HG03342 (cell line): ENCODE data around the gene ADGRD1.

ENCODE experiments used
- ATAC-seq: cut with Tn5 transposase; IDR thresholded peaks from one replicate; pipeline ENCODE4 v1.9.1; 2021; ENCODE audit warnings: mild to moderate bottlenecking, moderate library complexity; ENCODE audit not compliant: unreplicated experiment

ADGRD1 gene

GRCh38 chr12:131003716-131004045 is 50.0 kb downstream of the ADGRD1 start:
- no peak for ATAC-seq

GRCh38 chr12:131004166-131004565 is 50.5 kb downstream of the ADGRD1 start:
- no peak for ATAC-seq

GRCh38 chr12:131005161-131006035 is 51.7 kb downstream of the ADGRD1 start:
- ATAC-seq: no peak

DNA sequence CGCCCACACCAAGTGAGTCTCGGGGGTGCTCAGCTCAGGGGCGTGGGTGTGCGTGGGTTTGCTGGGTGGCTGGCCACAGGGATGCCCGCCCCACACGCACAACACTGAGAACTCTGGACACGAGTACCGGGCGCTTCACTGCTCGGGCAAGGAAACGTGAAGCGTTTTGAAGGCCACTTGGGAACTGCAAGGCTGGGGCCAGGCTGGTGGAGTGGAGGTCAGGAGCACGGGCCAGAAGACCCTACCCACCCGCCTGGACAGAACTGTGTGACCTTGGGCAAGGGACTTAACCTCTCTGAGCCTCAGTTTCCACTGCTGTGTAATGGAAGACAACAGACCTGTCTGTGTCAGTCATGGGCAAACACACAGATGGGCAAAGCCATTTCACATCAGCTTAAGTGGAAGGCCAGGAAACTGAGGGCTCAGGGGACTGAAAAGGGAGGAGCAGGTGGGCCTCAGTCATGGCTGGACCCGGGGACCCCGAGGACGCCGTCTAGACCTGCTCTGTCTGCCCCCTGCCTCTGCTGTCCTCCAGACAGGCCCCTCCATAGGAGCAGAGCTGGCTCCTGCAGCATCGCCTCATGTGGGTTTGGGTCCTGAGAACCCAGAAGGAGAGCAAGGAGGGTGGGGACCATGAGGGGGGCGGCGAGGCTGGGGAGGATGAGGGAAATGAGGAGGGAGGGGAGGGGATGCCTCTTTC is 52.5 kb downstream of the ADGRD1 start:
- ATAC-seq: no peak

- ATAC-seq: no peak
Observed at GRCh38 chr12:131007031-131007739, 53.5 kb downstream of the ADGRD1 start.

GRCh38 chr12:131007740-131008117 is 54.0 kb downstream of the ADGRD1 start:
- ATAC-seq: no peak

DNA sequence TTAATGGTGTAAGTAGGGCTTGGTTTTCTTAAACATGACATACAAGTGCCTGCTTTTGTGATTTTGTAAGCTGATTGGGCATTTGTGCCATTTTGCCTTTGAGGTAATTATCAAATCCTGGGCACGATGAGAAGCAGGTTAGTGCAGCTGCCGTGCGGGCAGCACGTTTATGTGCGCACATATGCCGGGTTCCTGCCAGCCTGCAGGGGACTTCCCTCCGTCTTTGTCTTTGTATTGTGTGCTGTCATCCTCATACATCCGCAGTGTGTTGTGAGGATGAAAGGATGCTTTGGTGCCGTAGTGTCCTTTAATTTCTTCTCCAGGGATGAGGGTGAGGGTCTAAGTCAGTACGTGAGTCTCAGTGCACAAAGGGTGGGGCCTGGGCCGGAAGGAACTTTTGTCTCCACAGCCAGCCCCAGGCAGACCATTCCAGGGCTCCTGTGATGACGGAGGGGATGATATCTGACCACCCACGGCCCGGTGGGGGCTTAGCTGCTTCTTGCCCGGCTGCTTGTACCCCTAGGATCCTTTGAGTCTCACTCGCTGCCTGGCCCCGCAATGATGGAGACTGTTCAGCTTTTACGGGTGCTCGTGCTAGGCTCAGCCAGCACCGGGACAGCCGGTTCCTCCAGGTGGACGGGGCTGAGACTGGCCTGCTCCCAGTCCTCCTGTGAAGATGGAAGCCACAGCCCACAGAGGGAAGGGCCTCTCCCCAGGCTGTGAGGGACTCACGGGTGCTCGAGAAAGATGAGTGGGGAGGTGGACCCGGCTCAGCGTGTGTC is 54.6 kb downstream of the ADGRD1 start:
- ATAC-seq: no peak

GRCh38 chr12:131008913-131009270 is 55.2 kb downstream of the ADGRD1 start:
- no peak for ATAC-seq

DNA sequence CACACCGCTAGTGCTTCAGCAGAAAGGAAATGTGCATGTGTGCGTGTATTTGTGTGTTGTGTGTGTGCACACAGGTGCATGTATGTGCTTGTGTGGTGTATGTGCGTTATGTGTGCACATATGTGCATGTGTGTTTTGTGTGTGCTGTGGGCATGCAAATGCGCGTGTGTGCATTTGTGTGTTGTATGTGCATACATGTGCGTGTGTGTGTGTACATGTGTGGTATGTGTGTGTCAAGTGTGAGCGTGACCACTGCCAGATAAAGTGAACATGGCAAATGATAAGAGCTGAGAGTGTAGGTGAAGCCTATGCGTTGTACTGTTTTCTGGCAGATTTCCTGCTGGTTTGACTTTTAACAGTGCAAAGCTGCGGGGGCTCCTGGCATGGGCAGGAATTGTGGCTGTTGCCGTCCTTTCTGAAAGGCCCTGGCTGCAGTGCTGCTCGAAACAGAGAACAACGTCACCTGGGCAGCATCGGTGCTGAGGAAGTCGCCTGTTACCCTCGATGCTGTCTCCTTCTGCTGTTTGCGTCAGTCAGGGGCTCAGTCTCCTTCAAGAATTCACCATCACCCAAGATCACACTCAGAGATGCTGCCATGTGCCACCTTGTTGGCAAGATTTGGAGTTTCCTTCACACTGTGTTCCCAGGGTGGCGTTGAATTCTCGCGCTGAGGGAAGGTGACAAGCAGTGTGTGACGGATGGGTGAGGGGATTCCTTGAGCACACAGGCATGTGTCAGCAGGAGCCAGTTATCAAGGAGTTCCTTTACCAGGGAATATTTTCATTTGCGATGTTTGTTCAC is 56.1 kb downstream of the ADGRD1 start:
- ATAC-seq: no peak

- ATAC-seq: no peak
Observed at GRCh38 chr12:131010396-131011131, 56.9 kb downstream of the ADGRD1 start.

- no peak for ATAC-seq
Observed at GRCh38 chr12:131011165-131012079, 57.7 kb downstream of the ADGRD1 start.

DNA sequence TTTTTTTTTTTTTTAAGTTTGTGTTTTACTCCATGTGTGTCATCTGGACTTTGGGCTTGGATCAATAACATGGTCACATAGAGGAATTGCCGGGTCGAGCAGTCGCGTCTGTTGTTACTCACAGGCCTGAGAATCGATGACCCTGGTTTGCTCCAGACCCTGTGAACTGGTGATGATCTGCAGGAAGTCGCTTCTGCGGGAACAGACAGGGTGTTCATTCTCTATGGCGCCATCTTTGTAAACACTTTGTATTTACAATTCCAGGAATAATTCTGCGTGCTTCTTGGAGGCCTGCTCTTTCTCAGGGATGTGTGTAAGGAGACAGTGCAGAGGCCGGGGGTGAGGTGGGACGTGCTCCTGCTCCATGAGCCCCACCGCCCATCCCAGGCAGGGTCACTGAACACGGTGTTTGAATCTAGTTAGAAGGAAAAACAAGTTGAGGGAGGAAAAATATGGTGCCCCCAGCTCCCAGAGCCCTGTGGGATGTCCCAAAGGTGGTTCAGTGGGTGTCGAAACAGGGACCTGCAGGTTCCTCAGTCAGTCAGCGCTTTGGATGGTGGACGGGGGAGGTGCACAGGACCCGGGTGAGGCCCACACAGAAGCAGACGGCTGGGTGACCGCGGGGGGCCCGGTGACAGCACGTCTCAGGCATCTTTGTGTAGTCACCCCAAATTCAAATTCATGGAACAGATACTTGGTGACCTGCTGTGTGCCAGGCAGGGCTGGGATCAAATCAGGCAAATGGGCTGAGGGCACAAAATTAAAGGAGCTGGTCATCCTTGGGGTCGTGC is 58.8 kb downstream of the ADGRD1 start:
- ATAC-seq: no peak

DNA sequence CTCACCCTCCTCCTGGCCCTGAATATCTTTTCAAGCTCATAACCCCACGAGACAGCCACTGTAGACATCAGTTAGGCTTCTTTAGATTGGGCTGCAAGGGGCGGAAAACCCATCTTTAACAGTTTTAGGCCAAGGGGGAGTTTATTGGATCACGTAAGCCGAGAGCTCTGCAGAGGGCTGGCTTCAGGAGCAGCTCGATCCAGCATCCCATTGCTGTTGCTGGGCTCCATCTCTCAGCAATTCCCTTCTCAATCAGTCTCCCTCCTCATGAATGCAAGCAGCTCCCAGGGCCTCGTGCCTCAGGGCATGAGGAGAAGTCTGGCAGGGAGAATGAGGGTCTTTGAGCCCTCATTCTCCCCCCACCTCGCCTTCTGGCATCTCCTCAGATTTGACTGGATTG is 59.4 kb downstream of the ADGRD1 start:
- no peak for ATAC-seq

DNA sequence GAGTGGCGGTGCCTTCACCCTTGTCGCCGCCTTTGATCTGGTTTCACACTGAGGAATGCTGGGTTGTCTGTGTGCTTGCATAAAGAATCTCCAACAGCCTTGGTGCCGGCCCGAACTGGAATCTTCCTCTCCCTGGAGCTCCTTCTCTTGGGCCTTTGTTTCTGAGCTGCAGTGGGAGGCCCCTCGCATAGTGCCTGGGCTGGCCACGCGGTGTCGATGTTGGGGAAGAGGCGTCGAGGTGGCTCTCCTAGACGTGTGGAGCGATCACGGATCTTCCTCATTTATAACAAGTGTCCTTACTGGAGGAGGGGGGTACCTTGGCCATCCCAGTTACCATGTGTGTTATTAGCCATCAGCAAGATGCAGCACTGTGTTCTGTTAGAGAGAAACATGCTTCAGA is 60.6 kb downstream of the ADGRD1 start:
- no peak for ATAC-seq

GRCh38 chr12:131015581-131016337 is 62.1 kb downstream of the ADGRD1 start:
- ATAC-seq: no peak

GRCh38 chr12:131017477-131017991 is 63.8 kb downstream of the ADGRD1 start:
- ATAC-seq: no peak
